Activated gamma-delta T cell treated with anti-CD3 and anti-CD28 coated beads, Interleukin-2, amount 50 U/mL, for 16 hours (primary cell): ENCODE results near the gene OR12D1.

Experiments
- DNase-seq: peaks from one replicate; pipeline ENCODE4 v3.0.0-alpha.2; 2020; ENCODE audit warnings: low read depth

The OR12D1 gene

GRCh38 chr6:29465801-29466200 lies 51.1 kb downstream of the OR12D1 start:
- DNase-seq = no peak

DNA sequence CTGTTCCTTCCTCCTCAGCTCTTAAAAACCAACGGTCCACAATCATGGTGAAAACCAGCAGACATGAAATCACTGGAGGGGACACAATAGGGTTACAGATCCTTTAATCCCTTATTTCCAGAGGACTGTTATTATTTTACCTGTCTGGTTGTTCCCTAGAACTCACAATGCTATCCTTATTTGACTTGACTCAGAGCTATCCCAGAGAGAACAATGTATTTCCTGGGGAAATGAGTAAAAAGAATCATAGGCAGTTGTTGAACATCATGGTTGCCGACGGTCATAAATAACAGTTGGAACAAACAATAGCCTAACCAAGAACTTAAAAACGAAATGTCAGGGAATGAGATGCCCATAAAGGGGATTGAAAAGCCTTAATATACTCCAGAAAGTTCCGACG lies 51.5 kb downstream of the OR12D1 start:
- DNase-seq = no peak
